Smooth muscle cell of the coronary artery (primary cell): ENCODE data around the gene SNX11. TPM values are rescaled to one million over a fixed set of nuclear protein-coding genes. Genes with fewer than 3 reads are reported as not detected.

Experiments used
- total RNA-seq: library from RNA; depleted of rRNA; stranded (reverse); fragments of >200 nt; gene quantifications from 2 replicates; pipeline ENCODE4 v1.2.3, GENCODE V29; 2014; ENCODE audit warnings: low replicate concordance

SNX11 gene
- total RNA-seq, result 12.8 and 13.1 TPM in 2 replicates

DNA sequence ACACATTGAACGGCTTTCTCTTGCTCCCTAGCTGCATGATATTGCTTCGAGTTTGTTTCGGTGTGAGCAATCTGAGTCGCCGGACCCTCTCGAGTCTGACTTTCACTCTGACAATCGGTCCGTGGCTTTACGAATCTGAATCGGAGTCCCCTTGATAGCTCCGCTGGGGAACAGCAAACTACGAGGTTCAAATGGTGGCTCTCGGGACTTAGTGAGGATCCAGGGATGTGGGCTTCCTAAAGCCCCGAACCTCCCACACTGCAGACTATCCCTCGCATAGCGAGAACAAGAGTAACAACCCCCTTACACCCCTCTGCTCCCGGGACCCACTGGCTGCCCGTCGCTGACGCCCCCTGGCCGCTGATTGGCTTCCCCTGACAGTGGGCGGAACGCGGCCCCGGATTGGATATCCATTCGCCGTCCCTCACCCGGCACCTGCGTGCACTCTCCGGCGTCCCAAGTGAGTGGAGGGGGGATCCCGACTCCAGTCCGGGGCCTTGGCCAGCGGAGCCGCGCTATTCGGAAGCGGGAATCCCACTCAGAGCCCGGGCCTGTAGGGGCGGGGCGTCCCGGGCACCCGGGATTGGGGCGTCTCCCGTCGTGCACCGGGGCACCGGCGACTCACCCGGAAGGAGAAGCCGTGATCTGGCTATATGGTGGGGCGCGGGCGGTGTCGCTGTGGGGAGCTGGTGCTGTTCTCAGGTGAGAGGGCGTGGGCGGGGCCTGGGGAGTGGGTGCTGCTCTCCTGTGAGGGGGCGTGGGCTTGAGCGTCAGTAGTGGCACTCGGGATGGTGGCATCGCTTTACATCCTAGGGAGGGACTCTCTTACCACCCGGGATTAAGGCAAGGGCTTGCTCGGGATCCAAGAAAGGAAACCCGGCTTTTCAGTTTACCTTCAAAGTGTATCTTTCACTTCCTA lies at the start of gene SNX11:
SNX11 (plus strand) TSS at position 630 of the 919 bp plus-strand sequence. CDS start 4,278 bp downstream, outside the sequence.

GRCh38 chr17:48101012-48101720 lies 6.4 kb upstream of the SNX11 start, which contains the start of gene CBX1:
Gene CBX1 (minus strand): TSS chr17:48101478. CDS start chr17:48077004, 24,474 bp downstream.

Other genes with a start within 250 kb of the SNX11 start
- 0.23 and 0.35 TPM in 2 replicates for gene SP2, start 211.5 kb upstream of the SNX11 start, total RNA-seq
- gene PNPO, start 166.2 kb upstream of the SNX11 start, total RNA-seq, result 20.4 and 34.2 TPM in 2 replicates
- gene PRR15L, start 149.9 kb upstream of the SNX11 start, total RNA-seq, result not detected in 2 replicates
- 83.0 and 117 TPM in 2 replicates for gene CDK5RAP3, start 136.7 kb upstream of the SNX11 start, total RNA-seq
- 89.7 and 130 TPM in 2 replicates for gene COPZ2, start 70.0 kb upstream of the SNX11 start, total RNA-seq
- 81.2 and 192 TPM in 2 replicates for gene NFE2L1, start 59.4 kb upstream of the SNX11 start, total RNA-seq
- gene CBX1, start 6.3 kb upstream of the SNX11 start, total RNA-seq, result 29.3 and 40.2 TPM in 2 replicates